ACC112 (cell line): Measurements from ENCODE around the gene NR2E3.

Source experiments
- H2AFZ ChIP-seq: fragments of 200-600 bp; sonication (generic); one replicate; pipeline ENCODE4 v1.6.0; 2017; ENCODE audit warnings: antibody characterized with exemption, low read length; ENCODE audit not compliant: unreplicated experiment
- H3K27ac ChIP-seq: fragments of 200-600 bp; sonication (generic); 2 replicates; pipeline ENCODE4 v1.5.1; 2014; ENCODE audit warnings: low read depth, mild to moderate bottlenecking, antibody characterized with exemption, low read length, moderate library complexity
- H3K27me3 ChIP-seq: fragments of 200-600 bp; sonication (generic); 2 replicates; pipeline ENCODE4 v1.6.1; 2014; ENCODE audit warnings: mild to moderate bottlenecking, antibody characterized with exemption, low read length, moderate library complexity, mixed read lengths; ENCODE audit not compliant: insufficient read depth
- H3K36me3 ChIP-seq: fragments of 200-600 bp; sonication (generic); 2 replicates; pipeline ENCODE4 v1.6.1; 2016; ENCODE audit warnings: mild to moderate bottlenecking, antibody characterized with exemption, low read length, moderate library complexity, mixed read lengths; ENCODE audit not compliant: insufficient read depth
- H3K4me1 ChIP-seq: fragments of 200-600 bp; sonication (generic); one replicate; pipeline ENCODE4 v1.6.1; 2016; ENCODE audit warnings: low read length, mixed read lengths; ENCODE audit not compliant: insufficient read depth, unreplicated experiment, control insufficient read depth
- H3K4me3 ChIP-seq: fragments of 200-600 bp; sonication (generic); 2 replicates; pipeline ENCODE4 v1.5.1; 2014; ENCODE audit warnings: mild to moderate bottlenecking, low read depth, low read length
- H3K79me2 ChIP-seq: fragments of 200-600 bp; sonication (generic); one replicate; pipeline ENCODE4 v1.6.0; 2016; ENCODE audit warnings: low read length; ENCODE audit not compliant: control insufficient read depth, unreplicated experiment, insufficient read depth

The NR2E3 gene

GRCh38 chr15:71817351-71817750 lies 7.0 kb downstream of the NR2E3 start:
- peaks cover 19% of the 10 kb centered on the region for H3K36me3 ChIP-seq
- H3K4me1 ChIP-seq: no peaks in the 10 kb centered on the region
- H3K27ac ChIP-seq: no peak overlapping the region
- H3K27me3 ChIP-seq: no peaks in the 10 kb centered on the region
- no peaks in the 10 kb centered on the region for H3K79me2 ChIP-seq
- H2AFZ ChIP-seq: no peak overlapping the region
- no peak overlapping the region for H3K4me3 ChIP-seq

GRCh38 chr15:71820127-71820526 lies 9.8 kb downstream of the NR2E3 start:
- Histone ChIP-seq H3K27ac (no peak overlapping the region), H2AFZ (no peak overlapping the region), H3K4me1 (no peaks in the 10 kb centered on the region), H3K36me3 (peaks cover 39% of the 10 kb centered on the region), H3K79me2 (no peaks in the 10 kb centered on the region), H3K27me3 (no peaks in the 10 kb centered on the region), H3K4me3 (no peak overlapping the region)

GRCh38 chr15:71821547-71822129 lies 11.3 kb downstream of the NR2E3 start:
- Histone ChIP-seq H3K36me3 (peaks cover 52% of the 10 kb centered on the region), H2AFZ (no peak overlapping the region), H3K27me3 (no peaks in the 10 kb centered on the region), H3K79me2 (no peaks in the 10 kb centered on the region), H3K4me3 (no peak overlapping the region), H3K4me1 (no peaks in the 10 kb centered on the region), H3K27ac (no peak overlapping the region)

- Histone ChIP-seq H2AFZ (no peak overlapping the region), H3K4me3 (no peak overlapping the region), H3K27me3 (no peaks in the 10 kb centered on the region), H3K4me1 (no peaks in the 10 kb centered on the region), H3K27ac (no peak overlapping the region), H3K79me2 (no peaks in the 10 kb centered on the region), H3K36me3 (peaks cover 66% of the 10 kb centered on the region)
Observed at GRCh38 chr15:71822890-71823630, 12.7 kb downstream of the NR2E3 start.

GRCh38 chr15:71823801-71824200 lies 13.4 kb downstream of the NR2E3 start:
- H3K27ac ChIP-seq: no peak overlapping the region
- H3K27me3 ChIP-seq: no peaks in the 10 kb centered on the region
- H3K79me2 ChIP-seq: no peaks in the 10 kb centered on the region
- H3K36me3 ChIP-seq: peaks cover 70% of the 10 kb centered on the region
- H3K4me1 ChIP-seq: no peaks in the 10 kb centered on the region
- no peak overlapping the region for H2AFZ ChIP-seq
- no peak overlapping the region for H3K4me3 ChIP-seq

- Histone ChIP-seq H3K4me3 (no peak overlapping the region), H2AFZ (no peak overlapping the region), H3K4me1 (no peaks in the 10 kb centered on the region), H3K79me2 (no peaks in the 10 kb centered on the region), H3K27me3 (no peaks in the 10 kb centered on the region), H3K36me3 (peaks cover 65% of the 10 kb centered on the region), H3K27ac (no peak overlapping the region)
Observed at GRCh38 chr15:71825021-71825730, 14.8 kb downstream of the NR2E3 start.

- Histone ChIP-seq H3K79me2 (no peaks in the 10 kb centered on the region), H3K4me1 (no peaks in the 10 kb centered on the region), H3K36me3 (peaks cover 62% of the 10 kb centered on the region), H3K27me3 (no peaks in the 10 kb centered on the region), H2AFZ (no peak overlapping the region), H3K27ac (no peak overlapping the region), H3K4me3 (no peak overlapping the region)
Observed at GRCh38 chr15:71826196-71826595, 15.8 kb downstream of the NR2E3 start.

GRCh38 chr15:71830981-71831380 lies 20.6 kb downstream of the NR2E3 start:
- Histone ChIP-seq H3K27me3 (no peaks in the 10 kb centered on the region), H3K4me1 (no peaks in the 10 kb centered on the region), H3K79me2 (no peaks in the 10 kb centered on the region), H3K36me3 (peaks cover 25% of the 10 kb centered on the region), H3K27ac (no peak overlapping the region), H3K4me3 (no peak overlapping the region), H2AFZ (no peak overlapping the region)

- no peak overlapping the region for H3K4me3 ChIP-seq
- H2AFZ ChIP-seq: no peak overlapping the region
- no peaks in the 10 kb centered on the region for H3K27me3 ChIP-seq
- H3K36me3 ChIP-seq: peaks cover 14% of the 10 kb centered on the region
- no peaks in the 10 kb centered on the region for H3K4me1 ChIP-seq
- no peak overlapping the region for H3K27ac ChIP-seq
- no peaks in the 10 kb centered on the region for H3K79me2 ChIP-seq
Observed at GRCh38 chr15:71841563-71841962, 31.2 kb downstream of the NR2E3 start.

GRCh38 chr15:71844916-71845315 lies 34.6 kb downstream of the NR2E3 start:
- H3K36me3 ChIP-seq: peaks cover 26% of the 10 kb centered on the region
- no peak overlapping the region for H2AFZ ChIP-seq

GRCh38 chr15:71853543-71853942 lies 43.2 kb downstream of the NR2E3 start:
- no peak overlapping the region for H3K4me3 ChIP-seq
- no peak overlapping the region for H2AFZ ChIP-seq
- peaks cover 9% of the 10 kb centered on the region; the same call in 1 of the 2 replicates for H3K36me3 ChIP-seq
- H3K4me1 ChIP-seq: no peaks in the 10 kb centered on the region
- H3K27ac ChIP-seq: no peak overlapping the region
- no peaks in the 10 kb centered on the region for H3K27me3 ChIP-seq
- H3K79me2 ChIP-seq: no peaks in the 10 kb centered on the region

More at GRCh38 chr15:71844916-71845315, 34.6 kb downstream of the NR2E3 start:
- Histone ChIP-seq H3K4me1 (no peaks in the 10 kb centered on the region), H3K27ac (no peak overlapping the region), H3K27me3 (no peaks in the 10 kb centered on the region), H3K4me3 (no peak overlapping the region), H3K79me2 (no peaks in the 10 kb centered on the region)
